MCF 10A (cell line): ENCODE results near the gene SMYD3. TPM values are rescaled to one million over a fixed set of nuclear protein-coding genes. Genes with fewer than 3 reads are reported as not detected.

Experiments used
- BruUV-seq: library from RNA; stranded (reverse); fragments of 400-500 nt; replicated peaks from 2 replicates; lab custom pipeline; 2021; lab: Mats Ljungman, UMichigan
- CTCF ChIA-PET: fragments of 300-600 bp; sonication (Branson Sonifier 250); formaldehyde crosslinking; extraction: SDS; loops from one replicate; lab custom pipeline; 2021; ENCODE audit warnings: antibody characterized with exemption, inconsistent platforms; lab: Yijun Ruan, JAX
- POLR2A ChIA-PET: fragments of 300-600, 350-650 bp; sonication (Branson Sonifier 250); formaldehyde crosslinking; extraction: SDS; loops from one replicate; lab custom pipeline; 2020; ENCODE audit warnings: antibody characterized with exemption, inconsistent platforms; lab: Yijun Ruan, JAX
- DNase-seq: peaks from one replicate; pipeline ENCODE4 v3.0.0-alpha.2; 2018; ENCODE audit not compliant: unreplicated experiment
- H3K27ac Mint-ChIP-seq: one replicate; pipeline ENCODE4 v1.8.0; 2022; ENCODE audit warnings: mild to moderate bottlenecking, low read depth, mixed read lengths; ENCODE audit not compliant: unreplicated experiment
- H3K27me3 Mint-ChIP-seq: one replicate; pipeline ENCODE4 v1.8.0; 2022; ENCODE audit warnings: mixed read lengths; ENCODE audit not compliant: insufficient read depth, unreplicated experiment
- H3K36me3 Mint-ChIP-seq: one replicate; pipeline ENCODE4 v1.8.0; 2022; ENCODE audit warnings: mild to moderate bottlenecking, moderate library complexity, mixed read lengths; ENCODE audit not compliant: insufficient read depth, unreplicated experiment
- H3K4me1 Mint-ChIP-seq: one replicate; pipeline ENCODE4 v1.8.0; 2022; ENCODE audit warnings: mixed read lengths; ENCODE audit not compliant: insufficient read depth, unreplicated experiment
- H3K4me3 Mint-ChIP-seq: one replicate; pipeline ENCODE4 v1.8.0; 2022; ENCODE audit warnings: mild to moderate bottlenecking, moderate library complexity, mixed read lengths; ENCODE audit not compliant: unreplicated experiment
- H3K9me3 Mint-ChIP-seq: one replicate; pipeline ENCODE4 v1.8.0; 2022; ENCODE audit warnings: mixed read lengths; ENCODE audit not compliant: unreplicated experiment
- intact Hi-C: fragments of 100-400 bp; cut with micrococcal nuclease; formaldehyde crosslinking; loops from 2 replicates; pipeline ENCODE4 v1.14.1; 2022
- total RNA-seq: library from RNA; stranded (reverse); gene quantifications from 2 replicates; pipeline ENCODE4 v1.2.3, GENCODE V29; 2022
- TF ChIP-seq, protein P1 (sequence below): fragments of 200-600 bp; IDR thresholded peaks from one replicate; pipeline ENCODE4 v1.8.0; 2022; ENCODE audit warnings: antibody characterized with exemption, mild to moderate bottlenecking; ENCODE audit not compliant: unreplicated experiment

The SMYD3 gene
- total RNA-seq, 1 experiment from 2014 or later, result 26.9 TPM

DNA sequence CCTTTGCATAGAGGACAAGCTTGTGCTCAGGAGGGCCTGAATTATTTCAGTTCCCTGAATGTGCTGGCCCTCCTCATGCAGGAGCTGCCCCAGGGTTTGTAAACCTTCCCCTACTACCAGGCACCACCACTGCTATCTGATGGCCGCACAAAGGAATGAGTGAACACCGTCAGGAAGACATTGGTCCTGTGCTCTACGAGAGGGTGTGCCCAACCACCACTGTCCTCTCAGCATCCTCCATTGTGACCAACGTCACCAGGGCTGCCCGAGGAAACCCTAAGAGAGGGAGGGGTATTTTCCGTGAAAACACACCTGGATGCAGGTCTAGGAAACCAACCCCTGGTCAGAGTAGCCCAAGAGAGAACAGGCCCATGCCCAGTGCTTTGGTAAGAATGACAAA is 694.8 kb downstream of the SMYD3 start:
- BruUV-seq, result no TSS peak
- Mint-ChIP-seq H3K27me3 (no peaks in the 10 kb centered on the region), H3K4me3 (no peak overlapping the region), H3K36me3 (no peaks in the 10 kb centered on the region), H3K4me1 (no peaks in the 10 kb centered on the region), H3K27ac (no peak overlapping the region), H3K9me3 (no peaks in the 10 kb centered on the region)
- CTCF ChIA-PET, result interaction anchor here (0.6 kb wide), 1 partner anchor 307 kb away, joined by 3 read pairs; no protein-coding TSS in a partner anchor
- no peak for DNase-seq
- TF ChIP-seq, protein P1, sequence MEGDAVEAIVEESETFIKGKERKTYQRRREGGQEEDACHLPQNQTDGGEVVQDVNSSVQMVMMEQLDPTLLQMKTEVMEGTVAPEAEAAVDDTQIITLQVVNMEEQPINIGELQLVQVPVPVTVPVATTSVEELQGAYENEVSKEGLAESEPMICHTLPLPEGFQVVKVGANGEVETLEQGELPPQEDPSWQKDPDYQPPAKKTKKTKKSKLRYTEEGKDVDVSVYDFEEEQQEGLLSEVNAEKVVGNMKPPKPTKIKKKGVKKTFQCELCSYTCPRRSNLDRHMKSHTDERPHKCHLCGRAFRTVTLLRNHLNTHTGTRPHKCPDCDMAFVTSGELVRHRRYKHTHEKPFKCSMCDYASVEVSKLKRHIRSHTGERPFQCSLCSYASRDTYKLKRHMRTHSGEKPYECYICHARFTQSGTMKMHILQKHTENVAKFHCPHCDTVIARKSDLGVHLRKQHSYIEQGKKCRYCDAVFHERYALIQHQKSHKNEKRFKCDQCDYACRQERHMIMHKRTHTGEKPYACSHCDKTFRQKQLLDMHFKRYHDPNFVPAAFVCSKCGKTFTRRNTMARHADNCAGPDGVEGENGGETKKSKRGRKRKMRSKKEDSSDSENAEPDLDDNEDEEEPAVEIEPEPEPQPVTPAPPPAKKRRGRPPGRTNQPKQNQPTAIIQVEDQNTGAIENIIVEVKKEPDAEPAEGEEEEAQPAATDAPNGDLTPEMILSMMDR, result no peak
- intact Hi-C loops, result no loop called here
- POLR2A ChIA-PET, result no interaction called here

DNA sequence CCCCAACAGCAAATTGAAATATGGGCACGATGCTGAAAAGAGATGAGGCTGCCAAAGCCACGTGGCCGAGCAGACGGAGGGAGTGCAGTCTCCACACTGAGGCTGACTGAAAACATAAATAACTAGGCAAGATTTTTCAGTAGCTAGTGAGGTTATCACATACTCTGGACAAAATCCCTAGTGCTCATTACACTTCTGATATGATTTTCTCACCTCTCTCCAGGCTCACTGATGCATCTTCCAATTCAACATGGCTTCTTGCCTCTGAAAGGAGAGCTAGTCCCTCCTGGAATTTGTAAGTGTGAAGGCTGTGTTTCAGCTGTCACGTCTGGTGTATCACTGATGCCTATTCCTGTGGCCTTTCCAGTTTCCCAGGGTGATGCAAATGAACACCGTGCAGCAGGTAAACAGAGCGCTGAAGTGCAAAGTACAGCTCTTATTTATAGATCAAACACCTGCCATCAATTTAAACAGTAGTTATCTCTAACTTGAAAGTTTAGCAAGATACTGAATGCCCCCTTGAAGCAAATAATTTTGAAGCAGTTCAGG is 696.2 kb downstream of the SMYD3 start:
- intact Hi-C loops, result no loop called here
- no peaks in the 10 kb centered on the region for H3K27me3 Mint-ChIP-seq
- CTCF ChIA-PET, result interaction anchor here (1.0 to 1.7 kb wide), 2 partner anchors 13 to 14 kb away, joined by 3 to 5 read pairs; no protein-coding TSS in a partner anchor

DNA sequence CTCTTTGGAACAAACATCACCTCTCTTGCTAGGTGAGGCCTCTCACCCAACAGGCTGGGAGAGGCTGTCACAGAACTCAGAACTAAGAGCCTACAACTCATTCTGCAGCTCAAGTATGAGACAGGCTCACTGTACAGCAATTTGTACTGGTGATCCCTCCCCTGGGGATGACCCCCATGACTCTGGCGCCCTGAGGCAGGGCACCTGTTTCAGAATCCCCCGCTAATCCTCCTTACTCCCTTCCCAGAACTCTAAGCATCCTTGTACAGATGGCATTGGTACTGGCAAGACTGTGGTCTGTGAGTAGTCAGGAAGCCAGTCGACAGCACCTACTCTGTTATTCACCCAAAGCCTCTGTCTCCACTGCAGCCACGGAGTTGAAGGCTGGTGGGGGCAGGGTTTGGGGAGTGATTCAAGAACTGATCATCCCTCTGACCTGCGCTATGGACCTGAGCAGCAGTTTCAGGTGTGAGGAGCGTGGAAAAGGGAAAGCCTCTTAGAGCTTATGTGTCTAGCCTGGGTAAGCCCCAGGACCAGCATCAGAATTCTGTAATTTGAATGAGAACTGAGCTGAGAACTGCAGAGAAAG is 696.8 kb downstream of the SMYD3 start:
- TF ChIP-seq, protein P1, result no peak
- no TSS peak for BruUV-seq
- intact Hi-C loops, result no loop called here
- Mint-ChIP-seq H3K27ac (no peak overlapping the region), H3K4me1 (no peaks in the 10 kb centered on the region), H3K4me3 (no peak overlapping the region), H3K27me3 (no peaks in the 10 kb centered on the region), H3K36me3 (no peaks in the 10 kb centered on the region), H3K9me3 (no peaks in the 10 kb centered on the region)
- DNase-seq, result no peak
- ChIA-PET POLR2A (no interaction called here), CTCF (interaction anchor here (0.6 to 1.7 kb wide), 4 partner anchors 12 to 32 kb away, joined by 3 to 5 read pairs (median 3); no protein-coding TSS in a partner anchor)

More for the DNA sequence above, 696.2 kb downstream of the SMYD3 start:
- Mint-ChIP-seq H3K4me3 (no peak overlapping the region), H3K4me1 (no peaks in the 10 kb centered on the region), H3K36me3 (no peaks in the 10 kb centered on the region), H3K27ac (no peak overlapping the region), H3K9me3 (no peaks in the 10 kb centered on the region)
- BruUV-seq, result no TSS peak
- no peak for DNase-seq
- POLR2A ChIA-PET, result no interaction called here
- TF ChIP-seq, protein P1, result no peak

DNA sequence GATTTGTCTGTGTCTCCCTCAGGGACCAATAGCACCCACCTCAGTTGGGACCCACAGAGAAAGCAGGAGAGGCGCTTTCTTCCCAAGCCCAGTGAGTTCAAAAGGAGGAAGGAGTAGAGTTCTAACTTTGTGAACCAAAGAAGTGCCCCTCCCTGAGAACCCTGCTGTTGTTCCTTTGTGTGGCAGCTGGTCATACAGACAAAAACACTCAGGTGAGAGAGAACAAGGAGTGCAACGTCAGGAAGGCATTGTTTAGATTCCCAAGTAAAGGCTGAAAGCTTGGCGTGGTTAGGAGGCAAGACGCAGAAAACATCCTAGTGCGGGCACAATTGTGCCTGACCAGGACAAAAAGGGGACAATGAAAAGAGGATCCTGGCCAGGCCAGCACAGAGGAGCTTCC is 697.7 kb downstream of the SMYD3 start:
- no peaks in the 10 kb centered on the region for H3K36me3 Mint-ChIP-seq
- no peak overlapping the region for H3K4me3 Mint-ChIP-seq
- TF ChIP-seq, protein P1, result no peak
- H3K9me3 Mint-ChIP-seq, result no peaks in the 10 kb centered on the region
- intact Hi-C loops, result no loop called here
- H3K27ac Mint-ChIP-seq, result no peak overlapping the region
- BruUV-seq, result no TSS peak
- ChIA-PET CTCF (interaction anchor here (1.7 kb wide), 1 partner anchor 12 kb away, joined by 5 read pairs; no protein-coding TSS in a partner anchor), POLR2A (no interaction called here)
- no peaks in the 10 kb centered on the region for H3K27me3 Mint-ChIP-seq
- DNase-seq, result no peak
- no peaks in the 10 kb centered on the region for H3K4me1 Mint-ChIP-seq
